ENCODE results near the gene ZGPAT. TPM values are rescaled to one million over a fixed set of nuclear protein-coding genes. Genes with fewer than 3 reads are reported as not detected.

ZGPAT gene
- total RNA-seq, 1 experiment from 2014 or later: 35.8 TPM

DNA sequence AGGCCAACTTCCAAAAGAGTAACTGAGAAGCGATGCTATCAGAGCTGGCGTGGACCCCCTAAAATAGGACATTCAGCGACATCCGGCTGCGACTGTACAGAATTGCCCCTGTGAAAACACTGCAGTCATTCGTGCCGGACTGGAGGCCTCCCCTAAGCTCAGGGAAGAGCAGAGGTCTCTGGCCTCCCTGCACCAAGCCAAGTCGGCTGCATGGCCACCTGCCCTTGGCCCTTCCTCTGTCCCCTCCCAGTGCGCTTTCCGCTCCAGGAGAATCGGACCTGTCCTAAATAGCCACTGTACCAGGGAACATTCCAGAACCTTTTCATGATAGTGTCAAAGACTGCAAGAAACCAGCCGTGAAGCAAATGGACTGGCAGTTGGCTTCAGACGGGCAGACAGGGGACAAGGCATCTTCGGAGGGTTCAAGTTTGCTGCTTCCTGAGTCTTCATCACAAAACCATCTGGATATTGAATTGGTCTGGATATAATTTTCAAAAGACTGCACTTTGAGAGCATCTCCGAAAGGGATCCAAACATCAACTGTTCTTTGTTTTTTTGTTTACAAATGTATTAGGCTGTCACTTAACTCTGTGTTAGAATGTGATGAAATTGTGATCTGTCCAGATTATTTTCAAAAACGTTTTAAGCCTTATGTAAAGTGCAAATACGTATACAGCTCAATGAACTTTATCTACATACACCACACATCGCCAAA, 48.3 kb downstream of the ZGPAT start:
- in situ Hi-C loops (cut with HindIII; ENCODE audit: low pct_unique_long_range_greater_than_20kb, low sequenced_read_pairs): no loop called here
- H3K36me3 ChIP-seq (ENCODE audit: control insufficient read depth, insufficient read depth, low read length): no peaks in the 10 kb centered on the region

DNA sequence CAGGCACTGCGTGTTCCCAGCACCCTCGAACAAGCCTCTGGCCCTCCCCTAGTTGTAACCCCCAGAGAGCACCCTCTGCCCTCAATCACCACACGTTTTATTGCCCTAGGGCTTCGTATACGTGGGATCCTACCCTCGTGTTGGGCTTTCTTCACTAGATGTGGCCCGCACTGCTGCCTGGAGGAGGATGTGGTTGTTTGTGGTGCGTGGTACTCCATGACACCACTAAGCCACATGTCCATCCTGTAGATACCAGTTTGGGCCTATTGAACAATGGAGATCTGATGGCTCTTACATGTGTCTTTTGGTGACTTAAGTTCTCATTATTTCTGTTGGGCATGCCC, 48.8 kb downstream of the ZGPAT start:
- BruUV-seq (replicated peaks): no TSS peak
- intact Hi-C loops (cut with micrococcal nuclease; ENCODE audit: unreplicated experiment) (no loop called here), in situ Hi-C loops (cut with HindIII; ENCODE audit: low pct_unique_long_range_greater_than_20kb, low sequenced_read_pairs) (no loop called here)
- Histone ChIP-seq H3K9me3 (ENCODE audit: control insufficient read depth, insufficient read depth, low read depth, low read length) (no peaks in the 10 kb centered on the region), H3K4me1 (ENCODE audit: control insufficient read depth, insufficient read depth, low read length) (no peaks in the 10 kb centered on the region), H3K4me3 (ENCODE audit: low read depth in 2 of 2, low read length in 2 of 2) (no peak overlapping the region), H3K27ac (ENCODE audit: low read length) (no peak overlapping the region), H3K27me3 (ENCODE audit: control insufficient read depth, insufficient read depth, low read length) (no peaks in the 10 kb centered on the region), H3K36me3 (ENCODE audit: control insufficient read depth, insufficient read depth, low read length) (no peaks in the 10 kb centered on the region)
- no peak for ATAC-seq
- DNase-seq (ENCODE audit: low read depth, low spot score): no peak
- POLR2A ChIA-PET: no interaction called here
- CTCF ChIA-PET: no interaction called here
- TF ChIP-seq TCF7L2 (IDR thresholded peaks at IDR 0.05; ENCODE audit: low read depth, low read length): no peak
- TF ChIP-seq, protein P1, sequence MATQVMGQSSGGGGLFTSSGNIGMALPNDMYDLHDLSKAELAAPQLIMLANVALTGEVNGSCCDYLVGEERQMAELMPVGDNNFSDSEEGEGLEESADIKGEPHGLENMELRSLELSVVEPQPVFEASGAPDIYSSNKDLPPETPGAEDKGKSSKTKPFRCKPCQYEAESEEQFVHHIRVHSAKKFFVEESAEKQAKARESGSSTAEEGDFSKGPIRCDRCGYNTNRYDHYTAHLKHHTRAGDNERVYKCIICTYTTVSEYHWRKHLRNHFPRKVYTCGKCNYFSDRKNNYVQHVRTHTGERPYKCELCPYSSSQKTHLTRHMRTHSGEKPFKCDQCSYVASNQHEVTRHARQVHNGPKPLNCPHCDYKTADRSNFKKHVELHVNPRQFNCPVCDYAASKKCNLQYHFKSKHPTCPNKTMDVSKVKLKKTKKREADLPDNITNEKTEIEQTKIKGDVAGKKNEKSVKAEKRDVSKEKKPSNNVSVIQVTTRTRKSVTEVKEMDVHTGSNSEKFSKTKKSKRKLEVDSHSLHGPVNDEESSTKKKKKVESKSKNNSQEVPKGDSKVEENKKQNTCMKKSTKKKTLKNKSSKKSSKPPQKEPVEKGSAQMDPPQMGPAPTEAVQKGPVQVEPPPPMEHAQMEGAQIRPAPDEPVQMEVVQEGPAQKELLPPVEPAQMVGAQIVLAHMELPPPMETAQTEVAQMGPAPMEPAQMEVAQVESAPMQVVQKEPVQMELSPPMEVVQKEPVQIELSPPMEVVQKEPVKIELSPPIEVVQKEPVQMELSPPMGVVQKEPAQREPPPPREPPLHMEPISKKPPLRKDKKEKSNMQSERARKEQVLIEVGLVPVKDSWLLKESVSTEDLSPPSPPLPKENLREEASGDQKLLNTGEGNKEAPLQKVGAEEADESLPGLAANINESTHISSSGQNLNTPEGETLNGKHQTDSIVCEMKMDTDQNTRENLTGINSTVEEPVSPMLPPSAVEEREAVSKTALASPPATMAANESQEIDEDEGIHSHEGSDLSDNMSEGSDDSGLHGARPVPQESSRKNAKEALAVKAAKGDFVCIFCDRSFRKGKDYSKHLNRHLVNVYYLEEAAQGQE (IDR thresholded peaks at IDR 0.05; ENCODE audit: insufficient read depth in 1 of 2, low read depth in 2 of 2, low read length in 1 of 2): no peak
- no peak for TF ChIP-seq POLR2AphosphoS5 (IDR thresholded peaks at IDR 0.05; ENCODE audit: low read depth, low read length)
- TF ChIP-seq, protein P2, sequence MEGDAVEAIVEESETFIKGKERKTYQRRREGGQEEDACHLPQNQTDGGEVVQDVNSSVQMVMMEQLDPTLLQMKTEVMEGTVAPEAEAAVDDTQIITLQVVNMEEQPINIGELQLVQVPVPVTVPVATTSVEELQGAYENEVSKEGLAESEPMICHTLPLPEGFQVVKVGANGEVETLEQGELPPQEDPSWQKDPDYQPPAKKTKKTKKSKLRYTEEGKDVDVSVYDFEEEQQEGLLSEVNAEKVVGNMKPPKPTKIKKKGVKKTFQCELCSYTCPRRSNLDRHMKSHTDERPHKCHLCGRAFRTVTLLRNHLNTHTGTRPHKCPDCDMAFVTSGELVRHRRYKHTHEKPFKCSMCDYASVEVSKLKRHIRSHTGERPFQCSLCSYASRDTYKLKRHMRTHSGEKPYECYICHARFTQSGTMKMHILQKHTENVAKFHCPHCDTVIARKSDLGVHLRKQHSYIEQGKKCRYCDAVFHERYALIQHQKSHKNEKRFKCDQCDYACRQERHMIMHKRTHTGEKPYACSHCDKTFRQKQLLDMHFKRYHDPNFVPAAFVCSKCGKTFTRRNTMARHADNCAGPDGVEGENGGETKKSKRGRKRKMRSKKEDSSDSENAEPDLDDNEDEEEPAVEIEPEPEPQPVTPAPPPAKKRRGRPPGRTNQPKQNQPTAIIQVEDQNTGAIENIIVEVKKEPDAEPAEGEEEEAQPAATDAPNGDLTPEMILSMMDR (IDR thresholded peaks at IDR 0.05): no peak
- no peak for TF ChIP-seq SIN3A (IDR thresholded peaks at IDR 0.05; ENCODE audit: borderline replicate concordance, insufficient read depth, low read depth, low read length)

More for the DNA sequence above, 48.3 kb downstream of the ZGPAT start:
- ATAC-seq (no peak), DNase-seq (ENCODE audit: low read depth, low spot score) (no peak)
- CTCF ChIA-PET: no interaction called here
- Histone ChIP-seq H3K27ac (ENCODE audit: low read length) (no peak overlapping the region), H3K9me3 (ENCODE audit: control insufficient read depth, insufficient read depth, low read depth, low read length) (no peaks in the 10 kb centered on the region), H3K27me3 (ENCODE audit: control insufficient read depth, insufficient read depth, low read length) (no peaks in the 10 kb centered on the region), H3K4me1 (ENCODE audit: control insufficient read depth, insufficient read depth, low read length) (no peaks in the 10 kb centered on the region), H3K4me3 (ENCODE audit: low read depth in 2 of 2, low read length in 2 of 2) (no peak overlapping the region)
- TF ChIP-seq, protein P1 (IDR thresholded peaks at IDR 0.05; ENCODE audit: insufficient read depth in 1 of 2, low read depth in 2 of 2, low read length in 1 of 2): no peak
- TF ChIP-seq, protein P2 (IDR thresholded peaks at IDR 0.05): no peak
- TF ChIP-seq TCF7L2 (IDR thresholded peaks at IDR 0.05; ENCODE audit: low read depth, low read length) (no peak), POLR2AphosphoS5 (IDR thresholded peaks at IDR 0.05; ENCODE audit: low read depth, low read length) (no peak), SIN3A (IDR thresholded peaks at IDR 0.05; ENCODE audit: borderline replicate concordance, insufficient read depth, low read depth, low read length) (no peak)
- no TSS peak for BruUV-seq (replicated peaks)
- intact Hi-C loops (cut with micrococcal nuclease; ENCODE audit: unreplicated experiment): no loop called here
- POLR2A ChIA-PET: no interaction called here

All from Panc1 (cell line).